Measurements from ENCODE around the gene SPATS2. TPM values are rescaled to one million over a fixed set of nuclear protein-coding genes. Genes with fewer than 3 reads are reported as not detected.
"Not testable (repeated sequence)": the region's sequence is repeated elsewhere in the genome, so short reads cannot be mapped to it uniquely, and the experiment has no call there.

SPATS2 gene
- total and polyA plus RNA-seq, 3 donors from 2014 or later, result 47.1 to 67.5 (median 65.0) TPM

DNA sequence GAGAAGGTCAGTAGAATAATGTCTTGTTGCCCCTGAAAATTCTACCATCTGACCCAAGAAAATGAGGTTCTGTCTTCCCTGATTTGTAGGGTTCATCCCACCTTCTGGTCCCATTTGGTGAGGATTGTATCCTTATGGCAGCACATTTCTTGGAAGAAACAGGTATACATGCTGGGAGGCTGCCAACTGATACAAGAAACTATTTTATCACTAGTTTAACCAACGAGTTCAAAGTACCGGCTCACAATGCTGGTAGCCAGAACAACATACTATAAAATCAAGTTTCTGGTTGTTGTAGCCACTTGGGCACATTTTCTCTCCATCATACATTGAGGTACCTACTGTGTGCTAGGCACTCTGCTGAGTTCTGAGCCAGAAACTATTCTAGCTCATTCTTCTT, 164.5 kb downstream of the SPATS2 start:
- TF ChIP-seq, protein P1, sequence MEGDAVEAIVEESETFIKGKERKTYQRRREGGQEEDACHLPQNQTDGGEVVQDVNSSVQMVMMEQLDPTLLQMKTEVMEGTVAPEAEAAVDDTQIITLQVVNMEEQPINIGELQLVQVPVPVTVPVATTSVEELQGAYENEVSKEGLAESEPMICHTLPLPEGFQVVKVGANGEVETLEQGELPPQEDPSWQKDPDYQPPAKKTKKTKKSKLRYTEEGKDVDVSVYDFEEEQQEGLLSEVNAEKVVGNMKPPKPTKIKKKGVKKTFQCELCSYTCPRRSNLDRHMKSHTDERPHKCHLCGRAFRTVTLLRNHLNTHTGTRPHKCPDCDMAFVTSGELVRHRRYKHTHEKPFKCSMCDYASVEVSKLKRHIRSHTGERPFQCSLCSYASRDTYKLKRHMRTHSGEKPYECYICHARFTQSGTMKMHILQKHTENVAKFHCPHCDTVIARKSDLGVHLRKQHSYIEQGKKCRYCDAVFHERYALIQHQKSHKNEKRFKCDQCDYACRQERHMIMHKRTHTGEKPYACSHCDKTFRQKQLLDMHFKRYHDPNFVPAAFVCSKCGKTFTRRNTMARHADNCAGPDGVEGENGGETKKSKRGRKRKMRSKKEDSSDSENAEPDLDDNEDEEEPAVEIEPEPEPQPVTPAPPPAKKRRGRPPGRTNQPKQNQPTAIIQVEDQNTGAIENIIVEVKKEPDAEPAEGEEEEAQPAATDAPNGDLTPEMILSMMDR (IDR thresholded peaks at IDR 0.05), result no peak
- no peak for TF ChIP-seq POLR2A (IDR thresholded peaks at IDR 0.05)
- Histone ChIP-seq H3K4me3 (no peak overlapping the region), H3K27ac (no peak overlapping the region), H3K27me3 (no peaks in the 10 kb centered on the region), H3K36me3 (ENCODE audit: low read depth, missing control alignments) (no peaks in the 10 kb centered on the region), H3K9me3 (no peaks in the 10 kb centered on the region), H3K4me1 (no peaks in the 10 kb centered on the region)
- intact Hi-C loops (cut with DNase I; ENCODE audit: low total_unique reads), result no loop called here
- 55 to 80% methylated on average over 2 of the region's 2 CpGs for WGBS, 2 donors
- DNase-seq, result no peak

DNA sequence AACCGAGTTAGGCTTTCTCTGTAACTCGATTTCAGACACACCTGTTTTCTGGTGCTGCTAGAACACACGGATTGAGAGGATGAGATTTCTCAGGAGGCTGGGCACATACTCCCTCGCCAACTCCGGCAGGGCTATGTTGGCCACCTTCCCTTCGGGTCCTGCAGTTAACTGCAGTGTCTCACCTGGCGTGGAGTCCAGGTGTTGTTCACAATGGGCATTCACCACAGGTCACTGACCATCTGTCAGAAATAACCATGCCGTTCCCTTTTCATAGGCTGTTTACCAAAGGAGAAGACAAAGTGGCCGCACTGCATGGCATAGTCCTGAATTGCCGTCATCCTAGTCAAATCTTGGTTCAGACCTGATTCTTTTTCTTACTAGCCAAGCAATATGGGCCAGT, 166.1 kb downstream of the SPATS2 start:
- peaks cover 4% of the 10 kb centered on the region for H3K4me1 ChIP-seq
- no peaks in the 10 kb centered on the region for H3K9me3 ChIP-seq
- TF ChIP-seq POLR2A (IDR thresholded peaks at IDR 0.05), result no peak
- TF ChIP-seq, protein P1 (IDR thresholded peaks at IDR 0.05), result no peak
- intact Hi-C loops (cut with DNase I; ENCODE audit: low total_unique reads), result no loop called here
- H3K36me3 ChIP-seq (ENCODE audit: low read depth, missing control alignments), result no peaks in the 10 kb centered on the region
- DNase-seq, result no peak
- 92% methylated on average over 10 of the region's 10 CpGs for WGBS, 2 donors
- H3K27ac ChIP-seq, result no peak overlapping the region
- H3K4me3 ChIP-seq, result no peak overlapping the region
- H3K27me3 ChIP-seq, result no peaks in the 10 kb centered on the region

DNA sequence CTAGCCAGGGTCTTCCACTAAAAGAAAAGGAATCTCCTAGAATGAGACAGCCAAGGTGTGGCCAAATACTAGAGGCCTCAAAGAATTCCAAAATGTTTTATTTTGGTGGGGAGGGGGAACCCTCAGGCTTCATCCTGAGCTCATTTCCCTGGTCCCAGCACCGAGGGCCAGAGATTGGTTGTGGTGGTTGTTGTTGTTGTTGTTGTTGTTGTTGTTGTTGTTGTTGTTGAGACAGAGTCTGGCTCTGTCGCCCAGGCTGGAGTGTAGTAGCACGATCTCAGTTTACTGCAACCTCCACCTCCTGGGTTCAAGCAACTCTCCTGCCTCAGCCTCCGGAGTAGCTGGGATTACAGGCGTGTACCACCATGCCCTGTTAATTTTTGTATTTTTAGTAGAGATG, 166.9 kb downstream of the SPATS2 start:
- H3K4me3 ChIP-seq; intact Hi-C loops (cut with DNase I; ENCODE audit: low total_unique reads); H3K36me3 ChIP-seq (ENCODE audit: low read depth, missing control alignments); H3K4me1 ChIP-seq; DNase-seq; H3K27ac ChIP-seq; H3K9me3 ChIP-seq; H3K27me3 ChIP-seq: not testable (repeated sequence)
- 95 to 100% methylated on average over 4 to 5 of the region's 5 CpGs for WGBS, 2 donors

DNA sequence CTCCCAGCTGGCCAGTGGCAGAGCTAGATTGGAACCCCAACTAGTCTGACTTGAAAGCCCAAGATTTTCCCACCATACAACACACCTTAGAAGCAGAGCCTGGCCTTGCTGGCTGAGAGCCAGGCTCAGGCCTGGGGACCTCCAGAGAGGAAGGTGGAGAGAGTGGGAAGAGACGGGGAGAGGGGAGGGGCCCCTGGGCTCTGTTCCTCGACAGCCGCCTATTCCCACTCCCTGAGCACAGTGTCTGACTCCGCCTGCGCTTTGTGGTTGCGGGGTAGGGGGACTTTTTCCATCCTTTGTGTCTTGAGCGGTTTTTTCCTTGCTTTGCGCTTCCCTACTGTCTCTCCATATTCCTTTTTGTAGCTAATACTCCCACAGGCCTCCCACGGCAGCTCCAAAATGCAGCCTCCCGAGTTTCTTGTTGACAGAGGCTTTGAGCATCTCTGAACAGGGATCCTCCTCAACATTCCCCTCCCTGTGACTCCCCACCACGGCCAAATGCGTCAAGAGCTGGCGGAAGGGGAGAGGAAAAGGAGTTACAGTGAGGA, 167.5 kb downstream of the SPATS2 start:
- H3K27ac ChIP-seq, result no peak overlapping the region
- 75 to 85% methylated on average over 13 of the region's 13 CpGs for WGBS, 2 donors
- TF ChIP-seq POLR2A (IDR thresholded peaks at IDR 0.05), result no peak
- TF ChIP-seq, protein P1 (IDR thresholded peaks at IDR 0.05), result no peak
- no peaks in the 10 kb centered on the region for H3K27me3 ChIP-seq
- intact Hi-C loops (cut with DNase I; ENCODE audit: low total_unique reads), result no loop called here
- no peak for DNase-seq
- H3K9me3 ChIP-seq, result no peaks in the 10 kb centered on the region
- no peaks in the 10 kb centered on the region for H3K36me3 ChIP-seq (ENCODE audit: low read depth, missing control alignments)
- H3K4me3 ChIP-seq, result no peak overlapping the region
- H3K4me1 ChIP-seq, result peaks cover 4% of the 10 kb centered on the region

DNA sequence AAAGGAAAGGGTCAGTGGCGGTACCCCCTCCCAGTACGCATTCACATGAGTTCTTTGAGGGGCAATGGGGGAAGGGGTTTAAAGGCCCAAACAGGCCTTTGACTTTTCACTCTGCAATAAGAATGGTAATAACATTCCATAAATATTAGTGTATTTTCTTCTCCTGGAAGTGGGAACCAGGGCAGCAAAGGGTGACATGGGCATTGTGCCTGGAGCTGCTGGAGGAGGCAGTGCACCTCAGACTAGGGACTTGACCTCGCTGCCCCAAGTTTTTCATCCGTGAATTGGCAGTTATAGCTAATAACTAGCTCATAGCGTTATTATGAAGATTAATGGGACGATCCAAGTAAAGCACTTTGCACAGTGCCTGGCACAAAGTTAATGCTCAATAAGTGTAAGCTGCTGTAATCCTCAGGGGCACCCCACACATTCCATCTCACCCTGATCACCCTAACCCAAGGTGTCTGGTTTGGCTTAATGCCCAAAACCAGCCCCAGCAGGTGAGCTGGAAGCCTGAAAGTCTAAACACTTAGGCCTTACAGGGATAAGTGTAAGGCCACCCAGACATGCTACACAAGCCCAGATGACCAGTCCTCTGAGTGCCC, 168.8 kb downstream of the SPATS2 start:
- Histone ChIP-seq H3K9me3 (no peaks in the 10 kb centered on the region), H3K4me3 (no peak overlapping the region), H3K27ac (no peak overlapping the region), H3K4me1 (peaks cover 4% of the 10 kb centered on the region), H3K36me3 (ENCODE audit: low read depth, missing control alignments) (no peaks in the 10 kb centered on the region), H3K27me3 (no peaks in the 10 kb centered on the region)
- DNase-seq, result no peak
- TF ChIP-seq, protein P1 (IDR thresholded peaks at IDR 0.05), result no peak
- no peak for TF ChIP-seq POLR2A (IDR thresholded peaks at IDR 0.05)
- intact Hi-C loops (cut with DNase I; ENCODE audit: low total_unique reads), result no loop called here
- WGBS, 2 donors, result 89 to 90% methylated on average over 6 of the region's 6 CpGs

Data from testis (tissue), 3 donors.